ENCODE data around the gene SCN2A.

Gene SCN2A

DNA sequence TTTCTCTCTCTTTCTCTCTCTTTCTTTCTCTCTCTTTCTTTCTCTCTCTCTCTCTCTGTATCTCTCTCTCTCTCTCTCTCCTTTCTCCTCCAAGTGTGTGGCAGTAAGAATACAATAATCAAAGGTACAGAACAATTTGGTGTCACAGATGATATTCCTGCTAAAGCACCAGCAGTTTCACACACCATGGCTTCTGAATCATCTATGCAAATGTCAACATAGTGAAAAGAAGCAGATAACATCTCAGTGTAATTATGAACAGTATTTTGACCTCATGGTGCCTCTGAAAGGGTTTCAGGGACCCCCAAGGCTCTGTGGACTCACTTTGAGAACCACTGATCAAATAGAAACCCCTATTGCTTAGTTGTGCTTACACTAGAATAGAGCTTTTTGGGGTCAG lies 191.8 kb downstream of the SCN2A start:
- no peak overlapping the region for H3K9ac ChIP-seq (ENCODE audit: low read length)
- no peaks in the 10 kb centered on the region for H3K9me3 ChIP-seq (ENCODE audit: low read length)
- no peak overlapping the region for H3K4me2 ChIP-seq (ENCODE audit: low read length)

DNA sequence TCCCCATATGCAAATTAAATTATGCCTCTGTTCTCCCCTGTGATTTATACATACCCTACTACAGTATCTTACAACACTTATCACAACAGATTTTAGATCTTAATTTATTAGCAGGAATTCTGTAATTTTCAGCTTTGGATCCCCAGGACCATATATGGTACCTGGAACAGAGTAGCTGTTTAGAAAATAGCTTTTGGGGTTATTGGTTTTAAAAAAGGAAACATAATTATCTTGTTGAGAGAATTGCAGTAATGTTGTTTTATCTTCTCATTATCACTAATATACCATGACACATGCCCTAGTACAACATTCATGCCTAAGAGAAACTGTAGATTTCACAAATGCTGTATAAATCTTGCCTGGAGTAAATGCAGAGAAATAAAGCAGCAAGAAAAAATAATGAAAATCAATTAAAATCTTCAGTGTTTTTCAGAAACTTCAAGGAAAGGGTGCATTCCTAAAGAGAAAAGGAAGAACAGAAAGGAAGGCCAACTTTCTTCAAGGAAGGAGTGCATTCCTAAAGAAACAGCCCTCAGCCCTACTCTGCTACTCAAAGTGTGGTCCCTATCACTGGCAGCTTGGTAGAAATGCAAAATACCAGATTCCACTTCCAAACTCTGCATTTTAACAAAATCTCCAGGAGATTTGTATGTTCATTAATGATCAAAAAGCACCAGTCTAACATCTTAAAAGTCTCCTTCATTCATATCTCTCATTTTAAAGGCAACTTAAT lies 193.2 kb downstream of the SCN2A start:
- Histone ChIP-seq H4K20me1 (ENCODE audit: insufficient read depth, low read length) (no peaks in the 10 kb centered on the region), H2AFZ (ENCODE audit: low read length) (no peak overlapping the region)
- TF ChIP-seq EZH2 (IDR thresholded peaks at IDR 0.05; ENCODE audit: borderline replicate concordance, low read length), result no peak
- no peak for TF ChIP-seq CTCF (IDR thresholded peaks at IDR 0.05; ENCODE audit: low read length)

More for the DNA sequence above, 191.8 kb downstream of the SCN2A start:
- no peak overlapping the region for H3K27ac ChIP-seq (ENCODE audit: low read depth, low read length, poor library complexity, severe bottlenecking)
- no peaks in the 10 kb centered on the region for H3K79me2 ChIP-seq (ENCODE audit: insufficient read depth, low read length)
- H3K4me1 ChIP-seq (ENCODE audit: insufficient read depth, low read length, severe bottlenecking), result no peaks in the 10 kb centered on the region
- H4K20me1 ChIP-seq (ENCODE audit: insufficient read depth, low read length), result no peaks in the 10 kb centered on the region
- H3K36me3 ChIP-seq (ENCODE audit: insufficient read depth, low read length), result no peaks in the 10 kb centered on the region
- H2AFZ ChIP-seq (ENCODE audit: low read length), result no peak overlapping the region
- no peak overlapping the region for H3K4me3 ChIP-seq (ENCODE audit: low read depth, low read length, poor library complexity, severe bottlenecking)
- no peaks in the 10 kb centered on the region; the same call in 1 of the 2 replicates for H3K27me3 ChIP-seq (ENCODE audit: insufficient read depth, low read length)
- TF ChIP-seq CTCF (IDR thresholded peaks at IDR 0.05; ENCODE audit: low read length), result no peak
- H3F3A ChIP-seq (ENCODE audit: insufficient read depth, low read length), result no peaks in the 10 kb centered on the region
- no peaks in the 10 kb centered on the region for H3K9me2 ChIP-seq (ENCODE audit: low read depth, low read length)

GRCh38 chr2:165434865-165435496 lies 195.8 kb downstream of the SCN2A start:
- Histone ChIP-seq H3K27ac (ENCODE audit: low read depth, low read length, poor library complexity, severe bottlenecking) (no peak overlapping the region), H3F3A (ENCODE audit: insufficient read depth, low read length) (no peaks in the 10 kb centered on the region), H3K4me3 (ENCODE audit: low read depth, low read length, poor library complexity, severe bottlenecking) (no peak overlapping the region), H2AFZ (ENCODE audit: low read length) (no peak overlapping the region), H3K79me2 (ENCODE audit: insufficient read depth, low read length) (no peaks in the 10 kb centered on the region), H3K9ac (ENCODE audit: low read length) (no peak overlapping the region), H3K36me3 (ENCODE audit: insufficient read depth, low read length) (no peaks in the 10 kb centered on the region), H3K4me1 (ENCODE audit: insufficient read depth, low read length, severe bottlenecking) (no peaks in the 10 kb centered on the region), H3K4me2 (ENCODE audit: low read length) (no peak overlapping the region), H3K27me3 (ENCODE audit: insufficient read depth, low read length) (no peaks in the 10 kb centered on the region; the same call in 1 of the 2 replicates), H3K9me2 (ENCODE audit: low read depth, low read length) (no peaks in the 10 kb centered on the region), H3K9me3 (ENCODE audit: low read length) (no peaks in the 10 kb centered on the region), H4K20me1 (ENCODE audit: insufficient read depth, low read length) (no peaks in the 10 kb centered on the region)
- no peak for TF ChIP-seq EZH2 (IDR thresholded peaks at IDR 0.05; ENCODE audit: borderline replicate concordance, low read length)
- no peak for TF ChIP-seq CTCF (IDR thresholded peaks at IDR 0.05; ENCODE audit: low read length)

More for the DNA sequence above, 193.2 kb downstream of the SCN2A start:
- Histone ChIP-seq H3K27ac (ENCODE audit: low read depth, low read length, poor library complexity, severe bottlenecking) (no peak overlapping the region), H3K4me2 (ENCODE audit: low read length) (no peak overlapping the region), H3F3A (ENCODE audit: insufficient read depth, low read length) (no peaks in the 10 kb centered on the region), H3K9me3 (ENCODE audit: low read length) (no peaks in the 10 kb centered on the region), H3K4me3 (ENCODE audit: low read depth, low read length, poor library complexity, severe bottlenecking) (no peak overlapping the region), H3K4me1 (ENCODE audit: insufficient read depth, low read length, severe bottlenecking) (no peaks in the 10 kb centered on the region), H3K27me3 (ENCODE audit: insufficient read depth, low read length) (no peaks in the 10 kb centered on the region; the same call in 1 of the 2 replicates), H3K36me3 (ENCODE audit: insufficient read depth, low read length) (no peaks in the 10 kb centered on the region), H3K9me2 (ENCODE audit: low read depth, low read length) (no peaks in the 10 kb centered on the region), H3K9ac (ENCODE audit: low read length) (no peak overlapping the region), H3K79me2 (ENCODE audit: insufficient read depth, low read length) (no peaks in the 10 kb centered on the region)

Data from OCI-LY1 (cell line).